Fibroblast of the aortic adventitia (primary cell): ENCODE measurements around the gene EPHB1. TPM values are rescaled to one million over a fixed set of nuclear protein-coding genes. Genes with fewer than 3 reads are reported as not detected.

ENCODE experiments used
- DNase-seq: peaks from one replicate; pipeline ENCODE4 v3.0.0-alpha.2; 2010; ENCODE audit warnings: low read depth
- H3K4me3 ChIP-seq: 2 replicates; pipeline ENCODE4 v1.5.1; 2011; ENCODE audit warnings: low read depth, mild to moderate bottlenecking, control low read depth, low read length, moderate library complexity
- CTCF ChIP-seq: IDR thresholded peaks from 2 replicates; pipeline ENCODE4 v1.5.1; 2011; ENCODE audit warnings: mild to moderate bottlenecking, low read length, control low read depth, inconsistent platforms; ENCODE audit not compliant: insufficient read depth
- total RNA-seq: library from RNA; depleted of rRNA; stranded (reverse); fragments of >200 nt; gene quantifications from 2 replicates; pipeline ENCODE4 v1.2.3, GENCODE V29; 2012; ENCODE audit warnings: low replicate concordance

Gene EPHB1
- total RNA-seq, 1 donor: 1.2 TPM

GRCh38 chr3:134872440-134873388 lies 77.7 kb downstream of the EPHB1 start:
- no peak overlapping the region for H3K4me3 ChIP-seq
- DNase-seq: no peak
- TF ChIP-seq CTCF: no peak

GRCh38 chr3:134873789-134874188 lies 78.7 kb downstream of the EPHB1 start:
- no peak for DNase-seq
- TF ChIP-seq CTCF: no peak
- H3K4me3 ChIP-seq: no peak overlapping the region

- peak; percentile 19 for DNase-seq
- TF ChIP-seq CTCF: no peak
- H3K4me3 ChIP-seq: no peak overlapping the region
Observed at GRCh38 chr3:134874737-134875413, 79.8 kb downstream of the EPHB1 start.

GRCh38 chr3:134876836-134877235 lies 81.8 kb downstream of the EPHB1 start:
- H3K4me3 ChIP-seq: no peak overlapping the region
- no peak for TF ChIP-seq CTCF
- DNase-seq: no peak

GRCh38 chr3:134877788-134878187 lies 82.7 kb downstream of the EPHB1 start:
- no peak overlapping the region for H3K4me3 ChIP-seq
- no peak for TF ChIP-seq CTCF
- no peak for DNase-seq

GRCh38 chr3:134879990-134880389 lies 84.9 kb downstream of the EPHB1 start:
- no peak for TF ChIP-seq CTCF
- H3K4me3 ChIP-seq: no peak overlapping the region
- DNase-seq: no peak
